SH-SY5Y (cell line): ENCODE results near the gene RRP12.

ENCODE experiments used
- GATA2 ChIP-seq: IDR thresholded peaks from 2 replicates; pipeline ENCODE4 v1.6.1; 2011; ENCODE audit warnings: mild to moderate bottlenecking, low read depth, low read length
- GATA3 ChIP-seq: IDR thresholded peaks from 2 replicates; pipeline ENCODE4 v1.6.1; 2011; ENCODE audit warnings: low read depth, mild to moderate bottlenecking, low read length, moderate library complexity

Gene RRP12

DNA sequence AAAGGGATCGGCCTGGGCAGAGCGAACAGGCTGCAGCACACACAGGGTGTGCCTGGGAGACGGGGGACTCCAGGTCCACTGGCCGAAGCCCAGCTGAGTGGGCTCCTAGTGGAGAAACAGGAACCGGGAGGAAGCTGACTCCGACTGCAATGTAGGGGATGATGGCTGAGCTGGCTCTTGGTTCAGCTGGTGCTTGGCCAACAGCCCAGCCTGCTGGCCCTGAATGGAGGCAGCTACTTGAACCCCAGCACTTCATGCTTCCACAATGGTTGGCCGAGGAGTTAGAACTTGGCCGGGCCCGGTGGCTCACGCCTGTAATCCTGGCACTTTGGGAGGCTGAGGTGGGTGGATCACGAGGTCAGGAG is 39.6 kb downstream of the RRP12 start:
- TF ChIP-seq GATA2: no peak
- no peak for TF ChIP-seq GATA3

DNA sequence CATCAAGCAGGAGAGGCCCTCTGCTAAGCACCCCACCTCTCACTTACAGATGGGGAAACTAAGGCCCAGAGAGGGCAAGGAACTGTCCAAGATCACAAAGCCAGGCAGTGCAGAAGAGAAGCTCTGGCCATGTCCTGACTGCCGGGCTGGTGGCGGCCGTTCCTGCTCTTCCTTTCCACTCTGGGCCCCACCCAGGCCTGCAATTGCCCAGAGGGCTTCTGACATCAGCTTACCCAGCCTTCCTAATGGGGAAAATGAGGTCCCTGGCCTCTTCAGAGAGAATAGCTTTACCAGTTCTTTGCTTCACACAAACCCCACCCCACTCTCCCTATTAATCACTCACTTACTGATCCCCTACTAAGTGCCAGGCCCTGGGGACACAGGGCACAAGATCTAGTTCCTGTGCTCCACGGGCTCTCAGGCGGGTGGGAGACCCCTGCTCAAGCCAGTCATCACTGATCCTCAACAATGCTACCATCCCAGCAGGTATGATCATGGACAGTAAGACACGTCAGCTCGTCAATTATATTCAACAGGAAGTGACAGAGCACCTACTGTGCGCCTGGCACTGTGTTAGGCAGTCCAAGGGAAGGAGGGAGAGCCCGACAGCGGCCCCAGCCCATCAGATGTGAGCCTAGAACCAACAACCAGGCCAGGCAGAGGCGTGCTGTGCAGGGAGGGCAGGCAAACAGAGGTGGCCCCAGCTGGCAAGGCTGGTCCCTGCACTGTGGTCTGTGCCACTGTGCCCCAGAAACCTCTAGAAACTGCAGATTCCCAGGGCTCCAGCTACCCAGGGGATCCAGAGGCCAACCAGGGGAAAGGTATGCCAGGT is 40.2 kb downstream of the RRP12 start:
- no peak for TF ChIP-seq GATA3
- TF ChIP-seq GATA2: no peak

DNA sequence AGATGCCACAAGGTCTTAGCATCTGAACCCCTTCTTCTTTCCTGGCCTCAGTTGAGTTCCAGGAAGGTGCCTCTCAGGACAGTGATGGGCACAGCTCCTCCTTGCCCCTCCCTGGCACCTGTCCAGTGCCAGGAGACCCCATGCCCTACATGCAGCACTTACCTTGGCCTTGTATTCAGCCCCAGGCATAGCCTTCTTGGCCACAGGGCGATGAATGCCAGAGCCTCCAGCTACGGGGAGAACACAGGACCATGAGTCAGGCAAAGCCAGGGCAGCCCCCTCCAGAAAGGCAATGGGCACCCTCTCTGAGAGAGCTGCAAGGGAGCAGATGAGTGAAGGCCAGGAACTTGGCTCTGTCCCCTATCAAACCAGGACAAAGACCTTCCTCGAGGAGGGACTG is 42.4 kb downstream of the RRP12 start:
- TF ChIP-seq GATA2 (no peak), GATA3 (no peak)

DNA sequence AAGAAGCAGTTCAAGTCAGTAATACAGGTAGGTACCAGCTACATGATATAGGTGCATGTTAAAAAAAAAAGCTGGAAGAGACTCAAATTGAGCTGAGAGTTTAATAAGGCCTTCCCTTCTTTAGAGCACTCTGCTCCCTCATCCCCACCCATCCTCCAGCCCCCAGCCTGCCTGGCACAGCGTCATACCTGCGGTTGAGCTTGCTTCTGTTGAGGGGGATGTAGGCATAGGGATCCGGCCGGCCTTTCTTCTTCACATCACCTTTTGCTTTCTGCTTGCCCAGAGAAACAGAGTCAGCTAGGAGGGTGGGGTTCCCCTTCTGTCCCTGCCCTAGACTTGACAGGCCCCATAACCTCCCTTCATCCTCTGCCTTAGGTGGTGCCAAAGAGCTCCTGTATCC is 42.8 kb downstream of the RRP12 start:
- no peak for TF ChIP-seq GATA3
- TF ChIP-seq GATA2: no peak

DNA sequence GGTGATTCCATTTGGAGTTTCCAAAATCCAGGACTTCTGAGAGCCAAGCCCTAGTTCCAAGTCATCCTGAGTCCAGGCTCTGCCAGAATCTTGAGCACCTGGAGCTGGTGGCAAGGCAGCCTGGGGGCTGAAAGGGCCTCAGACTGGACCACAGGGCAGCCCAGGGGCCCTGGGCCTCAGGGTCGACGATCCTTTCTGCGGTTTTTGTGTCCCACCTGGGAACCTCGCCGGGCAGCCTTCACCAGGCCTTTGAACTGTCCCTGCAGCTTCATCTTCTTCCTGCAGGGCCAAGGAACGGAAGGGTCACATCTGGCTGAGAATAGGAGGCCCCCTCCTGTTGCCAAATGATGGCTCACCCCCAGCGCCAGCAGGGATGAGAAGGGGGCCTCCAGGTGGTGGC is 44.2 kb downstream of the RRP12 start:
- TF ChIP-seq GATA3 (no peak), GATA2 (no peak)

DNA sequence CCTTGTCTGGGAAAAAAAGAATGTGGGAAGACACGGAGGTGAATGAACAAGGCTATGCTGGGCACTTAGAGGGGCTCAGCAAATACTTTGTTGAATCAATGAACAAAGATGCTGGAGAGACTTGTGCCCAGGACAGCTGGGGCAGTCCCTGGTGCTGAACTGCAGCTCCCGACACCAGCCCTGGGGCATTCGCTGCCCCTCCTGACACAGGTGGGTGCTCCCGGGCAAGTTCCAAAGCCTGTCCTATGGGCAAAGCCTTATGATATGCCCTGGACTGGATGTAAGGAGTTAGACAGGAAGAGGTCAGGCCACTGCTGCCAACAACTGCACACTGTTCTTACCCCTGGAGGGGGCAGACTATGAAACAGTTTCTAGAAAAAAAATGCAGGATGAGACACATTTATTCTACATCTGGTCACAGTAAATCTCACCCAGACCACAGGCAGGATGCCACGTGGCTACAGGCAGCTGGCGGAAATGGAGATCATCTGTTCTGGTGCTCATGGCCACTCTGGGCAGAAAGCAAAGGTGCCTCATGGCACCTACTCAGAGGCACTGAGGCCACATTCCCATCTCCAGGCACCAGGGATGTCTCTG is 44.7 kb downstream of the RRP12 start:
- no peak for TF ChIP-seq GATA3
- no peak for TF ChIP-seq GATA2

DNA sequence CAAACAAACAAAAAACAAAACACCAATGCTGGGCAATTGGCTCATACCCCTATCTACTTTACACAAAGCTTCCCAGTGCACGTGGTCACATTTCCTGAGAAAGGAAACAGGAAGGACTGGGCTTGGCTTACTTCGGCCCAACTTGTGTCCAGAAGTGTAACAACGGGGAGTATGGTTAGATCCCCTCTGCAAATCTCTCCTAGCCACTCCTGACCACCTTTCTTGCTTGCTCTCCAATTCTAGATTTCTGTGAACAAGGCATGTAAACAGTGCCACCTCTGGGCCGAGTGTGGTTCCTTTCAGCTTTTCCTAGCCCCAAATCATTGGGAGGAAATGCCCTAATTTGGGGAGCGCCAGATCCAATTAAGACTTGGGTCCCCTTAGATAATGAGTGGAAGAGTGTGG is 45.6 kb downstream of the RRP12 start:
- no peak for TF ChIP-seq GATA2
- no peak for TF ChIP-seq GATA3

DNA sequence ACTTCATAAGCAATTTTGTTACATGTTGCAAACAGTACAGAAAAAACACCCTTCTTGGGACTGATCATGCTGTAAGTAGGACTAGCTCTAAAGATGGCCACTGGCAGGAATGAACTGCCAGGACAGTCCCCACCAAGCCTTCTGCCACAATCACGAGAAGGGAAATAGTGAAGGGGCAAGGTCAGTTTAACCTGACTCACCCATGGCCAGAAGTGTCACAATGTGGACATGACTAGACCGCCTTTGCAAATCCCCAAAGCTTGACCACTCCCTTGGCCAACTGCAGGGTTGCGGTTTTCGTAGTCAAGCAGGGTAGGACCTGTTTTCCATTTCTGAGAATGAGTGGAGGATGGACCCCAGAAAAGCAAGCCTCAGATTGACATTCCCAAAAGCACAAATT is 47.2 kb downstream of the RRP12 start:
- TF ChIP-seq GATA3 (no peak), GATA2 (no peak)

DNA sequence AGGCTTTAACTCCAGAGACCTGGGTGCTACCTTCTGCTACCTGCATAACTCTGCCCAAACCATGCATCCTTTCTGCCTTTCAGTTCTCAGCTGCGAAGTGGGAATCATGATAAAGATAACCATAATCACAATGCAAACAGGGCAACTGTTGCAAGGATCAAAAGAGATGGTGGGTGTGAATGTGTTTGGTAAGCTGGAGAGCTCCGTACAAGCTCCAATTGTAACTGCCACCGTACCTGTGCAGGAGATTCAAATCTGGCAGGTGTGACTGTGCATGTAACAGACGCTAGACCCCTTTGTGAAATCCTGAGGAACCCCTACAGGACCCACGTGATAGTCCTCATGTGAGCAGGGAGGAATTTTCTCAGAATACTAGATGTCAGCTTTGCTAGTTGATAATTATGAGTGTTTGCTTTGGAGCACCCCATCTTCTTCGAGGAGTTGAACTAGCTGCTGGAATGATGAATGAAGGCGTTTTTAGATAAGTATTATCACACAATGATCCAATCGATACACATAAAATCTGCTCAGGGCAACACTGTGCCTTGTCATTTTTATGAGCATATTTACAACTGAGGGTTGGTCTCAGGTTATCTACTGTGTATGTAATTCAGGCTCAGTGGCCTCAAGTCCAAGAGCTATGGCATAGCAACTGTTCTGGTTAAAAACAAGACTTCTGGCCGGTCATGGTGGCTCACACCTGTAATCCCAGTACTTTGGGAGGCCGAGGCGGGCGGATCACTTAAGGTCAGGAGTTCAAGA is 51.2 kb downstream of the RRP12 start:
- TF ChIP-seq GATA2 (no peak), GATA3 (no peak)

DNA sequence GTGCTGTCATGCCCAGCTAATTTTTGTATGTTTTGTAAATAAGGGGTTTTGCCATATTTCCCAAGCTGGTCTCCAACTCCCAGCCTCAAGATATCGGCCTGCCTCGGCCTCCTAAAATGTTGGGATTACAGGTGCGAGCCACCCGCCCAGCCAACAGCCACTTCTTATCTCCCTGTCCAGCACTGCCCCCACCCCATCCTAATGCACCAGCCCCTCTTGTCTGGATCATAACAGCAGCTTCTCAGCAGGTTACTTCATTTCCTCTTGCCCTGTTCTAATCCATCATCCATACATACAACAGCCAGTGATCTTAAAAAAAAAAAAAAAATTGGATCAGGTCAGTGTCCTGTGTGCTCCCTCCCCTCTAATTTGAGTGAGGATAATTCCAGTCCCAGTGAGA is 53.8 kb downstream of the RRP12 start:
- TF ChIP-seq GATA2 (no peak), GATA3 (no peak)

DNA sequence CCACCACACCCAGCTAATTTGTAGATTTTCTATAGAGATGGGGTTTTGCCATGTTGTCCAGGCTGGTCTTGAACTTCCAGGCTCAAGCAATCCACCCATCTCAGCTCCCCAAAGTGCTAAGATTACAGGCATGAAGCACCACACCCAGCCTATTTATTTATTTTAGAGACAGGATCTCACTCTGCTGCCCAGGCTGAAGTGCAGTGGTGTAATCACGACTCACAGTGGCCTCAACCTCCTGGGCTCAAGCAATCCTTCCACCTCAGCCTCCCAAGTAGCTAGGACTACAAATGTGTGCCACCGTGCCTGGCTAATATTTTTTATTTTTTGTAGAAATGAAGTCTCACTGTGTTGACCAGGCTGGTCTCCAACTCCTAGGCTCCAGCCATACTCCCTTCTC is 59.7 kb downstream of the RRP12 start:
- no peak for TF ChIP-seq GATA2
- TF ChIP-seq GATA3: no peak

DNA sequence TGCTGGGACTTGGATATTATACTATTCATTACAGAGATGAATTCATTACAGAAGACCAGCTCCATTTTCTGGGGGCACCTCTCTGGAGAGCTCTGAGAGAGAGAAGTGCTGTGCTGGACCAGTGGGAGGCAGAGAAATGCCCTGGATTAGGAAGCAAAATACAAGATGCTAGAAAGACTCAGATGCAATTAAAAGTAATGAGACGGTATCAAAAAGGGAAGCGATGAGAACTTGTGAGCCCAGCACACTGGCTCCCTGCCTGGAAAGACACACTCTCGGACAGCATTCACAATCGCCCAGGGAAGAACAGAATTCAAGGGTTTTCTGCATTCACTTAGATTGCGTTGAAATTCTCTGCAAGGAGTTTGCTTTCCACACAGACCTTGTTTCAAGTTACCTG is 63.1 kb downstream of the RRP12 start:
- no peak for TF ChIP-seq GATA2
- TF ChIP-seq GATA3: no peak

DNA sequence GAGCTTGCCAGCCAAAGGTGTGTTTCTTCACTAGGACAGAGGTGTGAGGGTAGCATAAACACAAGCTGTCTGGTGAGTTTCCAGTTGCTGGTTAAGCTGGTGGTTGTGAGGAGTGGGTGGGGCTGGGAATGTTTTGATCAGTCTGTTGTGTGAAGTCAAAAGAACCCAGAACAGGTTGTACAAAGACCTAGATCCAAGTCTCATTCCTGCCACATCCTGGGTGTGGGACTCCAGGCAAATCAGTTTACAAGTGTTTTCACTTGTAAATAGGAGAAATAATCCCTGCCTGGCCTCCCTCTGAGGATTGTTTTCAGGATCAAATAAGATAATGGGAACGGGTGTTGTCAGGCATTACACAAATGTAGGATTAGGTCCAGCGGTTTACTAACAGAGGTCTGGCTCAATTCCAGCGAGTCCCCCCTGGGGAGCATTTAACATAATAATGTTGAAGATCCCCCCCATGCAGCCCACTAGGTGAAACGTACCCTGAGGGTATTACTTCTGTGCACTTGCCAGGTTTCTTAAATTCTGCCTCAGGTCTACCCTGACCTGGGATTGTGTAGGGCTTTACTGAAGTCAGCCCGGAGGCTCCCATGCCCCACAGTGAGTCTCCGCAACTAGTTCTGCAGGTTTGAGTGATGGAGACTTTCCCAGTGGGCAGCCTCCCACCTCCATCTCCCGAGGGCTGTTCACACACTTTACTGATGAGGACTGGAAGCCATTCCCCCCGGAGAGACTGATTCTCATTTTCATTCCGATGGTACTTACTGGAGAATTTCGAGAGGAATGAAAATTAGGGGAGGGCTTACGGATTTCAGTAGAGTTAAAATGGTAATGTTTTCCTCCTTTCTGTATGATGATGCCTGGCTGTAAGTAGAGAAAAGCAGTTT is 64.0 kb downstream of the RRP12 start:
- TF ChIP-seq GATA3 (no peak), GATA2 (no peak)

DNA sequence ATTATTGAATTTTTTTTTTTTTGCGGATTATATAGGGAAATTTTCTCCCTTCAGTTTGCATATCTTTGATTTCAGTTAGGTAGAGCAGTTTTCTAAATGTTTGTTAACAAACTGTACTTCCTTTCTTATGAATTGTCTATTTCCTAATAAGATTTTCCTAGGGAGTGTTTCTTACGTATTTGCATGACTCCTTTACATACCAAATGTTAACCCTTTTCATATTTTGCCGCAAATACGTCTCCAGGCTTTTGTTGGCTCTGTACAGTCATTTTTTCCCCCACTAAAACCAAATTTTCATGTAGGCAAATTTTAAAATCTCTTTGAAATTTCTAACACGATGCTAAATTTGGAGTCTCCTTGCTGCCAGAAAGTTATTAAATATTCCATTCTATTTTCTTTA is 64.7 kb downstream of the RRP12 start:
- TF ChIP-seq GATA2 (no peak), GATA3 (no peak)
